HG03469 (cell line): ENCODE data around the gene NALCN.
A peak's percentile ranks its signal among the peaks of the same experiment; 100 is the strongest.

Experiments
- ATAC-seq: cut with Tn5 transposase; IDR thresholded peaks from one replicate; pipeline ENCODE4 v1.9.1; 2021; ENCODE audit warnings: mild to moderate bottlenecking, moderate library complexity, moderate number of reproducible peaks; ENCODE audit not compliant: unreplicated experiment

NALCN gene

DNA sequence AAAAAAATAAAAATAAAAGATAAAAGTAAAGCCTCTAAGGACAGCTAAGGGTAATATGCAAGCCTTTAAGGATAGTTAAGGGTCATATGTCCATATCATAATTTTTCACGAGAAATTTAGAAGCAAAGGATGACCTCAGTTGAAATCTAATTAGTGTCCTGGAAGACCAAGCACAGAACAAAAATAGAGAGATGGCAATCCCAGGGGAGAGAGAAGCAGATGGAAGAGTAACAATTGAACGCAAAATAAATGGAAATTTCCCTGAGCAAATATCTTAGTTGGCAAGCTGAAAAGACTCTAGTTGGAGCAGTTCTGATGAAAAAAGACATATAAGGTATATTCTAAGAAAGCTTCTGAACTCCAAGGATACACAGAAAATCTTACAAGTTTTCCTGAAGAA, 275.4 kb downstream of the NALCN start:
- no peak for ATAC-seq

- ATAC-seq: no peak
Observed at GRCh38 chr13:101140087-101140770, 276.1 kb downstream of the NALCN start.

- no peak for ATAC-seq
Observed at GRCh38 chr13:101139081-101139480, 277.2 kb downstream of the NALCN start.

DNA sequence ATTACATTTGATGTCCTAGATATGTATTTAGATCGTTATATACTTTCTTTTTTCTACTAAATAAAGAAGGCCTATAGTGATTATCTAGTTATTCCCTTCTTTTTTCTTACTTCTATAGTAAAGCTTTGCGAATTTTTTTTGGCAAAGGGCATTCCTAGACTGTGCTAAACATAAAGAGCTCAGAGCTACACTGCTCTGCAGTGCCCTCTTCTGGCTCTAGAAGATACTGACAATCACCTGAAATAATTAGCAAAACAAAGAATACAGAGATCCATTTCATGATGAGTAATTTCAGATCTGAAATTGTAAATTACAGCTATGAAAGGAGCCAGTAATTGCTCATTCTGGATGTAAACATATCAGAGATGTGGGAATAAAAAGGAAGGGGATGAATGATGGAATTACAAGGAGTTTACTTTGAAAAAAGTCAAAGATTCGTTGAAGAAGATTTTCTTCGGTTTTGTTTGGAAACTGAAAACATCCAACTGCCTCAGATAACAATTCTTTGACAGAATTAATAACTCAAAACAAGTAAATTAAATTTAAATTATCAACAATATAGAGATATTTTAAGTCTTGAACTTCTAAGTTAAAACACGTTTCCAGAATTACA, 288.5 kb downstream of the NALCN start:
- peak; percentile 87 for ATAC-seq

GRCh38 chr13:101123028-101123427, 293.3 kb downstream of the NALCN start:
- ATAC-seq: no peak

GRCh38 chr13:101121608-101122007, 294.7 kb downstream of the NALCN start:
- ATAC-seq: no peak

DNA sequence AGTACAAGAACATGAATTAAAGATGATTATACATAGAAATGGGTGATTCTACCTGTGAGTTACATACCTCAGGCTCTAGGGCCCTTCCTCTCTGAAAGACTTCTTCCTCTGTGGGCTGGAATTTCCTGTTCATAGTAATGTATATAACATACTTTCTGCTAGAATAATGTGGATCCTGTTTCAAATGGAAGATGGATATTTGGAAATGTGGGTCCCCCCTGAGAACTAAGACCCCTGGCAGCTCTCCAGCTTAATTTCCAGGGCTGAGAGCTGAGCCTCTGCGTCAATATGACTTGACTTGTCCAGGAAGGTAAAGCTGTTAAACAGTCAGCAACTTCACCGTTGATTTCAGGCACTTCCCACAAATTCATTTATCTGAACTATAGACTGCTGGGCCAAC, 296.3 kb downstream of the NALCN start:
- no peak for ATAC-seq

- ATAC-seq: no peak
Observed at GRCh38 chr13:101116826-101117225, 299.5 kb downstream of the NALCN start.

GRCh38 chr13:101116341-101116740, 300.0 kb downstream of the NALCN start:
- ATAC-seq: no peak

GRCh38 chr13:101115762-101116171, 300.5 kb downstream of the NALCN start:
- no peak for ATAC-seq

- no peak for ATAC-seq
Observed at GRCh38 chr13:101111894-101112293, 304.4 kb downstream of the NALCN start.

GRCh38 chr13:101109005-101109404, 307.3 kb downstream of the NALCN start:
- ATAC-seq: no peak

DNA sequence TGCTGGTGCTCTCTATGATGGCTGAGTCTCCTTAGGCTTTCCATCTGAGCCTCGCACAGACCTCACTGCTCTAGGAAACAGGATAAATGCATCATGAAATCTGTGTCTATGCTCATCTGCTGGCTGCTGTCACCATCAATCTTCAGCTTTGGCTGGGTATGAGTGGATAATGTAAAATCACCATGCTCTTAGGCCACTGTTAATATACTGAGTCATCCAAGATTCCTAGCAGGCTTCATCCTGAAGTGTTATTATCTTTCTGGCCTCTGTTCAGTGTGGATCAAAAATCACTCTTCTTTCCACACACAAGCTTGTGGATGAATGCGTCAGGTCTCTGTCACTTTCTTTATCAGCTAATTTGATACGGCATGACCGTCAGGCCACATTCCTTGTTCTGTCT, 317.4 kb downstream of the NALCN start:
- ATAC-seq: no peak

GRCh38 chr13:101092985-101093384, 323.3 kb downstream of the NALCN start:
- no peak for ATAC-seq

DNA sequence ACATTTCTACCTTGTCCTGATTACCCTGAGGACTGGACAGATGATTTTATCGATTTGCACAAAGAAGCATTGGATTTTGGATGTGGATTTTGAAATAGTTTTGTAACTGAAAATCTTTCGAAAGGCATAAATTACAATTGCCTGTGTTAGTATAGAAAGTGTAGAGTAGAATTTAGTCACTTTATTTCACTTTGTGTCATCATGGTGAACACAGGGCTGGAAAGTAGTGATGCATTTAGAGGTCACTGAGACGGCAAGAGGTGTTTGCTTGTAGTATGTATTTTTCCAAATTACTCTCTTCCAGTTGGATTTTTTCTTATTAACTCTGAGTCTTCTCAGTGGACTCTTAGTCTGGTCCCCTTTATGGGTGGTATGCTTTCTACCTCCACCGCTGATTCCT, 326.0 kb downstream of the NALCN start:
- no peak for ATAC-seq

DNA sequence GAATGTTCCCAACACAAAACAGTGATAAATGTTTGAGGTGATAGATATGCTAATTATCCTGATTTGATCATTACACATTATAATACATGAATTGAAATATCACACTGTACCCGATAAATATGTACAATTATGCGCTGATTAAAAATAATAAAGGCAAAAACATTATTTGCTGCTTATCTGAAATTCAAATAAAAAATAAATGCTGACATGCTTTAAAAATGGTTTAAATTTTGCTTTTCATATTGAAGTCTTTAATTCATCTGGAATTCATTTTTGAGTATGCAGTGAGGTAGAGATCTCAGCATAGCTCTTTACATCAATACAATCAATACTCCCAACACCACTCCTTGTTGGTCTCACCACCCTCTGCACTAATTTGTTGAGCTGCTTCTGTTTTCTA, 330.8 kb downstream of the NALCN start:
- no peak for ATAC-seq

DNA sequence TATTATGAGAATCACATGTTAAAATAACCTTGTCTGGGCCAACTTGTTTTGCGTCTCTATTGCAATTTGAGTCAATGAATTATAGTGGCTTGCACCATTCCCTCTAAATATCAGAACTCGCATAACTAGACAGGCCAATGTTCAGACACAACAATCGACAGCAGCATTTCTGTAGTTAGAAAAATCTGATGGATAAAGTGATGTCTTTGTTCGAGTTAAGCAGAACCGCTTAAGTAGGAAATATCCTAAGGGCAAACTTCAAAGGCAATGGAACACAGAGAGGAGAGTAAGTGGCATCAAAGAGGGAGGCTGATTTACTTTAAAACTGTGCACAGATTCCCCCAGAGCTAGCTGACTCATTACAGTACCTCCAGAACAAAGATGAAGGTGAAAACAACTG, 333.9 kb downstream of the NALCN start:
- no peak for ATAC-seq

DNA sequence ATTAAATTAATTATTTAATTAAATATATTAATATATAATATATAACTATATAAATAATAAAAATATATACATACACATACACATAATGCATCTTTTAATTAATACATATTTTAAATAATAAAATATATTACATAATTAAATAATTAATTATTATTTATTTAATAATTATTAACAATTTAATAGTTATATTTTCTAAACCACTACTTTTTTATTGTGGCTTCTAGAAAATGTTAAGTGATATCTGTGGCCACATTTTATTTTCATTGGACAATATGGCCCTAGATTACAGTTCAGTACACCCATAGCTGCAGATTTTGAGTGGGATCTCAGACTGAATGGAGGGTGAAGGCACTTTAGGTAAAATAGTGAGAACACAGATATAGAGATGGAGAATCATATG, 335.7 kb downstream of the NALCN start:
- no peak for ATAC-seq

DNA sequence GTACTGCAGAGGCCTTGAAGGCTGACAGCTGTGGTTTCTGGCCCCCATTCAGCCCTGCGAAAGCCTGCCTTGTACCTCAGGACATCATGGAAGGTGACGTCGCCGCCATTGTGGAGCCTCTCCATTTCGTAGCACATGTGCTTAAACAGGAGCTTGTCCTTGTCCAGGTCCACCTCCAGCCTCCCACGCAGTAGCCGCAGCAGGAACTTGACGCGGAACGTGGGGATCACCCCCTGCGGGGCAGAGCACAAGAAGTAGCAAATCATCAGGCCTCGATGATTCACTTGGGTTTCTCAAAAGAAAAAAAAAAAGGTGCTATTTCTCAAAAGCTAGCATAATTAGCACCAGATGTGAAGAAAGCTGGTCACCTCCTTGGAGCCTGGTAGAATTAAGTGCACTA, 351.0 kb downstream of the NALCN start:
- no peak for ATAC-seq

- no peak for ATAC-seq
Observed at GRCh38 chr13:101059793-101060192, 356.5 kb downstream of the NALCN start.

- no peak for ATAC-seq
Observed at GRCh38 chr13:101058841-101059240, 357.5 kb downstream of the NALCN start.

GRCh38 chr13:101053301-101054093, 362.8 kb downstream of the NALCN start:
- no peak for ATAC-seq
